Upper lobe of right lung (tissue), 1 donor: ENCODE measurements around the gene XPNPEP2. TPM values are rescaled to one million over a fixed set of nuclear protein-coding genes. Genes with fewer than 3 reads are reported as not detected.

Experiments used
- ATAC-seq: fragments of 200-7000 bp; cut with Tn5 transposase; one replicate; pipeline ENCODE4 v1.9.1; 2020; ENCODE audit warnings: mild to moderate bottlenecking, moderate library complexity
- DNase-seq: peaks from one replicate; pipeline ENCODE4 v3.0.0-alpha.2; 2020
- H3K27ac ChIP-seq: fragments of 200-600 bp; one replicate; pipeline ENCODE4 v1.8.0; 2022
- H3K27me3 ChIP-seq: fragments of 200-600 bp; one replicate; pipeline ENCODE4 v1.8.0; 2022; ENCODE audit warnings: mild to moderate bottlenecking
- H3K36me3 ChIP-seq: fragments of 200-600 bp; one replicate; pipeline ENCODE4 v1.8.0; 2022
- H3K4me1 ChIP-seq: fragments of 200-600 bp; one replicate; pipeline ENCODE4 v1.8.0; 2022
- H3K4me3 ChIP-seq: fragments of 200-600 bp; one replicate; pipeline ENCODE4 v1.8.0; 2022; ENCODE audit warnings: mild to moderate bottlenecking
- H3K9me3 ChIP-seq: fragments of 200-600 bp; one replicate; pipeline ENCODE4 v1.8.0; 2022
- intact Hi-C: fragments of 100-400 bp; cut with DNase I; formaldehyde crosslinking; loops from one replicate; pipeline ENCODE4 v1.11.0; 2022
- total RNA-seq: library from RNA; stranded (reverse); fragmentation: NEBNext Ultra II Directional; extraction: Animal tissue kit (Norgen Biotek cat#: 25700); gene quantifications from one replicate; pipeline ENCODE4 v1.2.1, GENCODE V29; 2021
- TF ChIP-seq, protein P1 (sequence below): fragments of 200-600 bp; IDR thresholded peaks from one replicate; pipeline ENCODE4 v1.8.0; 2022; ENCODE audit warnings: antibody characterized with exemption
- donor health status: DM: no; HTN: yes; CAD: no; lungs with severe emphysema.

Gene XPNPEP2
- total RNA-seq, 1 donor from 2014 or later: 0.93 TPM

GRCh38 chrX:129773649-129774458, 35.1 kb downstream of the XPNPEP2 start:
- no peaks in the 10 kb centered on the region for H3K27me3 ChIP-seq
- no peak overlapping the region for H3K4me3 ChIP-seq
- H3K4me1 ChIP-seq: no peaks in the 10 kb centered on the region
- H3K36me3 ChIP-seq: no peaks in the 10 kb centered on the region
- ATAC-seq (no peak), DNase-seq (no peak)
- H3K27ac ChIP-seq: peak overlapping the region; percentile 60
- no peaks in the 10 kb centered on the region for H3K9me3 ChIP-seq
- intact Hi-C loops: no loop called here
- TF ChIP-seq, protein P1, sequence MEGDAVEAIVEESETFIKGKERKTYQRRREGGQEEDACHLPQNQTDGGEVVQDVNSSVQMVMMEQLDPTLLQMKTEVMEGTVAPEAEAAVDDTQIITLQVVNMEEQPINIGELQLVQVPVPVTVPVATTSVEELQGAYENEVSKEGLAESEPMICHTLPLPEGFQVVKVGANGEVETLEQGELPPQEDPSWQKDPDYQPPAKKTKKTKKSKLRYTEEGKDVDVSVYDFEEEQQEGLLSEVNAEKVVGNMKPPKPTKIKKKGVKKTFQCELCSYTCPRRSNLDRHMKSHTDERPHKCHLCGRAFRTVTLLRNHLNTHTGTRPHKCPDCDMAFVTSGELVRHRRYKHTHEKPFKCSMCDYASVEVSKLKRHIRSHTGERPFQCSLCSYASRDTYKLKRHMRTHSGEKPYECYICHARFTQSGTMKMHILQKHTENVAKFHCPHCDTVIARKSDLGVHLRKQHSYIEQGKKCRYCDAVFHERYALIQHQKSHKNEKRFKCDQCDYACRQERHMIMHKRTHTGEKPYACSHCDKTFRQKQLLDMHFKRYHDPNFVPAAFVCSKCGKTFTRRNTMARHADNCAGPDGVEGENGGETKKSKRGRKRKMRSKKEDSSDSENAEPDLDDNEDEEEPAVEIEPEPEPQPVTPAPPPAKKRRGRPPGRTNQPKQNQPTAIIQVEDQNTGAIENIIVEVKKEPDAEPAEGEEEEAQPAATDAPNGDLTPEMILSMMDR: no peak

DNA sequence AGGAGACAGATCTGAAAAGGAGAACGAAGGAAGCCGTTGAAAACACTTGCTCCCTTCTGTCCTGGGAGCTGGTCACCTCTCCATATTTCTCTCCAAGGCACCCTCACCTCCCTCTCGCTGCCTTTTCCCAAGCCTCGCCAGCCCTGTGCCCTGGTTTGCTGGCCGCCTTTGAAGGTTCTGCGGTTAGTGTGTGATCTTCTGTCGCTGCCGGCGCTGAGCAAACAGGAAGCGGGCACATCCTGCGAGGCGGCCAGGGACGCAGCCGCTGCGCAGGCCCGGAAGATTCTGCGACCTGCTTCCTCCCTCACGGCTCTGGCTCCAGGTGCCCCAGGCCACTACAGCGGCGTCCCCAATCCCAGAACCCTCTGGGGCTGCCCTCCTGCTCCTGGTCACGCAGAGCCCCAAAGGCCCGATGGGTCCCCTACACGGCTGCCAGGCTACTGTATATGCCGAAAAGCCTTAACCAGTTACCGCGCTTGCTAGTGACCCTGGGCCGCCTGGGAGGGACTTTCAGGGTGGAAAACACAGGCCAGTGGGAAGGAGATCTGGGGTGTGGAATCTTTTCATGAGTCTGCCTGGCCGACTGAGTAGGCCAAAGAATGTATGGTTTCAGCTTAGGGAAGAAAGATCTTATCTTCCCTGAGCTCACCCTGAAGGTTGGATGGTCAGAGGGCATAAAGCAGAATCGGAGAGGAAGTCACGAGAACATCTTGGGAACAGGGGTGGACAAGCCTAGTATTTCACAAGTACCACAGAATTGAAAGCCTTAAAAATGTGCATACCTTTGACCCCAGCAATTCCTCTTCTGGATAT, 38.6 kb downstream of the XPNPEP2 start:
- intact Hi-C loops: no loop called here
- no peaks in the 10 kb centered on the region for H3K4me1 ChIP-seq
- TF ChIP-seq, protein P1: no peak
- no peaks in the 10 kb centered on the region for H3K9me3 ChIP-seq
- no peaks in the 10 kb centered on the region for H3K27me3 ChIP-seq
- peak; percentile 67 for ATAC-seq
- peak overlapping the region; percentile 25 for H3K4me3 ChIP-seq
- peak; percentile 79 for DNase-seq
- H3K27ac ChIP-seq: peak overlapping the region; percentile 81
- no peaks in the 10 kb centered on the region for H3K36me3 ChIP-seq

DNA sequence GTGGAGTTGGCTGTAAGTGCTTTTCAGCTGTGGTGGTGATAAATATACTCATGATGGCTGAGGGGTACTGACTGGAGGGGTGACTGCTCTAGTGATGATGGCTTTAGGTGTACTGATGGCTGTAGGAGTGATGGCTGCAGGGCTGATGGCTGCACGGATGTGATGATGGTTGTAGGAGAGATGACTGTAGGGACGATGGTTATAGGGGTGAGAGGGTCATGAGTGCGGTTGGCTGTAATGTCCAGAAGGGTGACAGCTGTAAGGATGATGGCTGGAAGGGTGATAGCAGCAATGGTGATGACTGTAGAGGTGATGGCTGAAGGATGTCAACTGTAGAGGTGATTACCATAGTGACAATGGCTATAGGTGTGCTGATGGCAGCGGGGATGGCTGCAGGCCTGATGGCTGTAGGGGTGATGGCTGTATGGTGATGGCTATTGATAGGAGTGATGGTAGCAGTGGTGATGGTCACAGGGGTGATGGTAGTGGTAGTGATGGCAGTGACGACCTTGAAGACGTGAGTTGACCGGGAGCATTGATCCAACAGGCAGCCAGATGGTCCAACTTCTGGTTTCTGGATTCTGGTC, 40.4 kb downstream of the XPNPEP2 start:
- no peaks in the 10 kb centered on the region for H3K36me3 ChIP-seq
- H3K27me3 ChIP-seq: no peaks in the 10 kb centered on the region
- peak overlapping the region; percentile 60 for H3K27ac ChIP-seq
- DNase-seq (no peak), ATAC-seq (no peak)
- intact Hi-C loops: no loop called here
- peak overlapping the region; percentile 45 for H3K4me3 ChIP-seq
- TF ChIP-seq, protein P1: no peak
- no peaks in the 10 kb centered on the region for H3K9me3 ChIP-seq
- no peaks in the 10 kb centered on the region for H3K4me1 ChIP-seq

DNA sequence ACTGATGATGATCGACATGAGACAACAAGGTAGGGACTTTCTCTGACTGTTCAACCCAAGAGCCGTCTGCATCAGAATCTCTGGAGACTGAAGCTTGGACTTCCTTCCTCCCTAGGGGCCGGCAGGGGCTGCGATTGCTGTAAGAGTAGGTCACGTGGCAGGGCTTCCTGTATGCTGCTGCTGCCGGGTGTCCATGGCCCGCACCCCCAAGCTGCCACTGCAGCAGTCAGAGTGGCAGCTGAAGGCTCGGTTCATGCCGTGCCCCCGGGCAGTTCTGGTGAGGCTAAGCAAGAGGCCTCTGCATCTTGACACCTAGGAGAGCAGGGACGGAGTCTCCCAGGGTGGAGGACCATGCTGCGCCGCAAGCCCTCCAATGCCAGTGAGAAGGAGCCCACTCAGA, 41.0 kb downstream of the XPNPEP2 start, which contains the start of gene SASH3:
SASH3 (plus strand) TSS at position 203 of the 400 bp plus-strand sequence; CDS start at position 352, 149 bp downstream.
- Histone ChIP-seq H3K9me3 (no peaks in the 10 kb centered on the region), H3K27me3 (no peaks in the 10 kb centered on the region), H3K27ac (peak within 1 kb of the TSS; percentile 60), H3K4me1 (no peaks in the 10 kb centered on the region), H3K4me3 (peak within 1 kb of the TSS; percentile 45), H3K36me3 (no peaks in the 10 kb centered on the region)
- DNase-seq: peak; percentile 80
- intact Hi-C loops: no loop called here
- ATAC-seq: peak; percentile 68
- TF ChIP-seq, protein P1: no peak

- ATAC-seq: no peak
- Histone ChIP-seq H3K27ac (peak overlapping the region; percentile 60), H3K4me1 (no peaks in the 10 kb centered on the region), H3K4me3 (peak overlapping the region; percentile 45), H3K9me3 (no peaks in the 10 kb centered on the region), H3K27me3 (no peaks in the 10 kb centered on the region), H3K36me3 (no peaks in the 10 kb centered on the region)
- TF ChIP-seq, protein P1: no peak
- intact Hi-C loops: no loop called here
- DNase-seq: no peak
Measured at GRCh38 chrX:129780441-129781105, 41.8 kb downstream of the XPNPEP2 start.
